H9 (cell line): ENCODE data around the gene SPIB. TPM values are rescaled to one million over a fixed set of nuclear protein-coding genes. Genes with fewer than 3 reads are reported as not detected.

Source experiments
- DNase-seq: peaks from one replicate; pipeline ENCODE4 v3.0.0-alpha.2; 2017
- H2AFZ ChIP-seq: one replicate; pipeline ENCODE4 v1.6.1; 2013; ENCODE audit warnings: mild to moderate bottlenecking, low read length, control low read depth, moderate library complexity
- H2AK5ac ChIP-seq: 2 replicates; pipeline ENCODE4 v1.6.1; 2013; ENCODE audit warnings: low read length, control low read depth, mixed read lengths; ENCODE audit not compliant: insufficient read length
- H2BK120ac ChIP-seq: one replicate; pipeline ENCODE4 v1.6.1; 2013; ENCODE audit warnings: low read depth, mild to moderate bottlenecking, low read length, control low read depth, inconsistent platforms; ENCODE audit not compliant: poor library complexity, severe bottlenecking
- H2BK12ac ChIP-seq: 2 replicates; pipeline ENCODE4 v1.6.1; 2013; ENCODE audit warnings: low read length, control low read depth, mixed read lengths, low read depth; ENCODE audit not compliant: insufficient read length
- H2BK15ac ChIP-seq: 2 replicates; pipeline ENCODE4 v1.6.1; 2013; ENCODE audit warnings: low read depth, low read length, control low read depth
- H2BK20ac ChIP-seq: one replicate; pipeline ENCODE4 v1.6.1; 2013; ENCODE audit warnings: low read depth, mild to moderate bottlenecking, low read length, control low read depth, inconsistent platforms; ENCODE audit not compliant: poor library complexity, severe bottlenecking
- H2BK5ac ChIP-seq: 2 replicates; pipeline ENCODE4 v1.6.1; 2013; ENCODE audit warnings: low read length, control low read depth, mixed read lengths; ENCODE audit not compliant: insufficient read length
- H3K14ac ChIP-seq: 2 replicates; pipeline ENCODE4 v1.6.1; 2013; ENCODE audit warnings: low read length, control low read depth; ENCODE audit not compliant: insufficient read depth
- H3K18ac ChIP-seq: 2 replicates; pipeline ENCODE4 v1.6.1; 2013; ENCODE audit warnings: low read depth, mild to moderate bottlenecking, mixed read lengths, low read length, control low read depth; ENCODE audit not compliant: insufficient read length
- H3K23ac ChIP-seq: 2 replicates; pipeline ENCODE4 v1.6.1; 2013; ENCODE audit warnings: low read length, control low read depth, mixed read lengths, low read depth; ENCODE audit not compliant: insufficient read length
- H3K23me2 ChIP-seq: 2 replicates; pipeline ENCODE4 v1.6.1; 2013; ENCODE audit warnings: low read depth, mild to moderate bottlenecking, mixed read lengths, low read length, control low read depth; ENCODE audit not compliant: insufficient read length, poor library complexity, severe bottlenecking
- H3K27ac ChIP-seq: 2 replicates; pipeline ENCODE4 v1.5.1; 2013; ENCODE audit warnings: low read length, control low read depth, mixed read lengths, low read depth; ENCODE audit not compliant: insufficient read length
- H3K27me3 ChIP-seq: 2 replicates; pipeline ENCODE4 v1.6.1; 2013; ENCODE audit warnings: low read length, control low read depth, inconsistent platforms; ENCODE audit not compliant: insufficient read depth
- H3K4ac ChIP-seq: 2 replicates; pipeline ENCODE4 v1.6.1; 2013; ENCODE audit warnings: low read depth, mild to moderate bottlenecking, control low read depth, inconsistent platforms, low read length, moderate library complexity
- H3K4me1 ChIP-seq: 2 replicates; pipeline ENCODE4 v1.6.1; 2013; ENCODE audit warnings: low read length, control low read depth, inconsistent platforms; ENCODE audit not compliant: insufficient read depth
- H3K4me2 ChIP-seq: 2 replicates; pipeline ENCODE4 v1.6.1; 2013; ENCODE audit warnings: low read length, control low read depth, mixed read lengths; ENCODE audit not compliant: insufficient read length, insufficient read depth
- H3K56ac ChIP-seq: 2 replicates; pipeline ENCODE4 v1.6.1; 2013; ENCODE audit warnings: low read depth, mild to moderate bottlenecking, mixed read lengths, low read length, control low read depth; ENCODE audit not compliant: insufficient read length
- H3K79me1 ChIP-seq: 2 replicates; pipeline ENCODE4 v1.6.1; 2013; ENCODE audit warnings: low read depth, mild to moderate bottlenecking, moderate library complexity, low read length, control low read depth, inconsistent platforms; ENCODE audit not compliant: insufficient read depth, poor library complexity, severe bottlenecking
- H3K79me2 ChIP-seq: 2 replicates; pipeline ENCODE4 v1.6.1; 2013; ENCODE audit warnings: low read length, control low read depth, inconsistent platforms; ENCODE audit not compliant: insufficient read depth
- H3K9ac ChIP-seq: 2 replicates; pipeline ENCODE4 v1.6.1; 2013; ENCODE audit warnings: low read length, control low read depth, mixed read lengths; ENCODE audit not compliant: insufficient read length; ENCODE audit errors: extremely low read depth
- H3K9me3 ChIP-seq: one replicate; pipeline ENCODE4 v1.6.1; 2013; ENCODE audit warnings: low read depth, low read length, inconsistent platforms; ENCODE audit not compliant: control insufficient read depth
- H3T11ph ChIP-seq: one replicate; pipeline ENCODE4 v1.6.1; 2013; ENCODE audit warnings: mild to moderate bottlenecking, low read length, control low read depth, inconsistent platforms
- H4K20me1 ChIP-seq: one replicate; pipeline ENCODE4 v1.6.1; 2013; ENCODE audit not compliant: control insufficient read depth, insufficient read length, insufficient read depth
- H4K5ac ChIP-seq: 2 replicates; pipeline ENCODE4 v1.6.1; 2013; ENCODE audit warnings: low read depth, mild to moderate bottlenecking, mixed read lengths, low read length, control low read depth; ENCODE audit not compliant: insufficient read length
- H4K8ac ChIP-seq: replicated peaks from 2 replicates; pipeline ENCODE4 v1.6.1; 2013; ENCODE audit warnings: low read length, control low read depth, mixed read lengths, low read depth; ENCODE audit not compliant: insufficient read length
- H4K91ac ChIP-seq: 2 replicates; pipeline ENCODE4 v1.6.1; 2013; ENCODE audit warnings: low read depth, mild to moderate bottlenecking, moderate library complexity, mixed read lengths, low read length, control low read depth; ENCODE audit not compliant: insufficient read length
- H3K27ac Mint-ChIP-seq, 3 experiments: 2 replicates in 2 of 3; 3 replicates in 1 of 3; pipeline ENCODE4 v1.8.0; 2020 to 2021; ENCODE audit warnings: mixed read lengths in 3 of 3, mild to moderate bottlenecking in 1 of 3, moderate library complexity in 1 of 3
- H3K27me3 Mint-ChIP-seq: 2 replicates; pipeline ENCODE4 v1.8.0; 2021; ENCODE audit warnings: low read depth, mild to moderate bottlenecking, moderate library complexity, mixed read lengths
- H3K36me3 Mint-ChIP-seq, 3 experiments: 2 replicates in 2 of 3; 3 replicates in 1 of 3; pipeline ENCODE4 v1.8.0; 2020 to 2021; ENCODE audit warnings: low read depth in 3 of 3, mixed read lengths in 3 of 3; ENCODE audit not compliant: insufficient read depth in 1 of 3
- H3K4me1 Mint-ChIP-seq, 2 experiments: 2 replicates each; pipeline ENCODE4 v1.8.0; 2020; ENCODE audit warnings: mixed read lengths in 2 of 2
- H3K4me3 Mint-ChIP-seq, 2 experiments: 2 replicates in 1 of 2; 3 replicates in 1 of 2; pipeline ENCODE4 v1.8.0; 2020 to 2021; ENCODE audit warnings: mild to moderate bottlenecking in 2 of 2, mixed read lengths in 2 of 2, moderate library complexity in 1 of 2
- H3K9me3 Mint-ChIP-seq, 2 experiments: 2 replicates in 1 of 2; 3 replicates in 1 of 2; pipeline ENCODE4 v1.8.0; 2020; ENCODE audit warnings: mild to moderate bottlenecking in 2 of 2, mixed read lengths in 2 of 2, moderate library complexity in 1 of 2
- WGBS: extraction: QIAGEN DNeasy Blood & Tissue Kit; methylation state at CpG from one replicate; pipeline ENCODE4 v1.1.7; 2013; ENCODE audit warnings: missing lambda C conversion rate, low lambda C conversion rate, mixed read lengths; ENCODE audit not compliant: insufficient read length; ENCODE audit errors: extremely low coverage; 5-methylcytosine and 5-hydroxymethylcytosine counted together
- total RNA-seq: library from RNA; stranded (reverse); gene quantifications from 2 replicates; pipeline ENCODE4 v1.2.1, GENCODE V29; 2021
- TF ChIP-seq, protein P1 (sequence below): fragments of 200-600 bp; sonication (generic); conservative IDR thresholded peaks from 3 replicates; pipeline ENCODE4 v1.8.0; 2021; ENCODE audit warnings: antibody characterized with exemption, mild to moderate bottlenecking

SPIB gene
- total RNA-seq, 1 experiment from 2014 or later, result 33.3 TPM

DNA sequence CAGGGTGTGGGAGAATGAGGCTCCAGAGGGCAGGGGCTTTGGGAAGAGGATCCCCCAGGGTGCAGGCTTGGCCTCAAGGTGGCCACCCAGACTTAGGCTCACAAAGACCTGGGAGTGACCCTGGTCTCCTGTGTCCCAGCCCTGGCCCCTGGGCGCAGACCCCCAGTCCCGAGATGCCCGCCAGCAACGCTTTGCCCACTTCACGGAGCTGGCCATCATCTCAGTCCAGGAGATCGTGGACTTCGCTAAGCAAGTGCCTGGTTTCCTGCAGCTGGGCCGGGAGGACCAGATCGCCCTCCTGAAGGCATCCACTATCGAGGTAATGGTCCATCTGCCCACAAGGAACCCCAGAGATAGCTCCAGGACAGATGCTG is 39.9 kb upstream of the SPIB start:
- Histone ChIP-seq H4K8ac (no peak overlapping the region), H3K9me3 (no peaks in the 10 kb centered on the region), H3K79me1 (no peaks in the 10 kb centered on the region), H4K20me1 (no peaks in the 10 kb centered on the region), H4K5ac (no peak overlapping the region), H3K9ac (no peak overlapping the region), H3K23ac (no peak overlapping the region), H2BK15ac (no peak overlapping the region), H2BK120ac (no peak overlapping the region), H3K4ac (no peak overlapping the region), H3T11ph (no peak overlapping the region), H3K27me3 (no peaks in the 10 kb centered on the region), H2AK5ac (no peak overlapping the region), H3K27ac (no peak overlapping the region), H3K79me2 (no peaks in the 10 kb centered on the region), H3K4me1 (no peaks in the 10 kb centered on the region), H3K56ac (no peak overlapping the region), H2BK5ac (no peak overlapping the region), H3K23me2 (peaks cover 5% of the 10 kb centered on the region), H4K91ac (no peak overlapping the region), H3K18ac (no peak overlapping the region), H3K4me2 (no peak overlapping the region), H2BK20ac (no peak overlapping the region), H2BK12ac (no peak overlapping the region), H3K14ac (no peak overlapping the region), H2AFZ (no peak overlapping the region)
- DNase-seq, result no peak
- Mint-ChIP-seq H3K27ac (no peak overlapping the region), H3K27me3 (0 out of 2 replicates have a peak, but pooled peaks cover 3% of the 10 kb centered on the region), H3K4me3 (no peak overlapping the region), H3K4me1 (peaks cover 8 to 17% of the 10 kb centered on the region in 2 experiments), H3K36me3 (peaks cover 26 to 45% (median 45%) of the 10 kb centered on the region in 3 experiments; a peak in 6 of 7 replicates), H3K9me3 (peaks cover 0 to 4% of the 10 kb centered on the region in 2 experiments; a peak in 2 of 5 replicates)
- no CpG with 5 or more reads among the region's 10 CpGs for WGBS
- TF ChIP-seq, protein P1, sequence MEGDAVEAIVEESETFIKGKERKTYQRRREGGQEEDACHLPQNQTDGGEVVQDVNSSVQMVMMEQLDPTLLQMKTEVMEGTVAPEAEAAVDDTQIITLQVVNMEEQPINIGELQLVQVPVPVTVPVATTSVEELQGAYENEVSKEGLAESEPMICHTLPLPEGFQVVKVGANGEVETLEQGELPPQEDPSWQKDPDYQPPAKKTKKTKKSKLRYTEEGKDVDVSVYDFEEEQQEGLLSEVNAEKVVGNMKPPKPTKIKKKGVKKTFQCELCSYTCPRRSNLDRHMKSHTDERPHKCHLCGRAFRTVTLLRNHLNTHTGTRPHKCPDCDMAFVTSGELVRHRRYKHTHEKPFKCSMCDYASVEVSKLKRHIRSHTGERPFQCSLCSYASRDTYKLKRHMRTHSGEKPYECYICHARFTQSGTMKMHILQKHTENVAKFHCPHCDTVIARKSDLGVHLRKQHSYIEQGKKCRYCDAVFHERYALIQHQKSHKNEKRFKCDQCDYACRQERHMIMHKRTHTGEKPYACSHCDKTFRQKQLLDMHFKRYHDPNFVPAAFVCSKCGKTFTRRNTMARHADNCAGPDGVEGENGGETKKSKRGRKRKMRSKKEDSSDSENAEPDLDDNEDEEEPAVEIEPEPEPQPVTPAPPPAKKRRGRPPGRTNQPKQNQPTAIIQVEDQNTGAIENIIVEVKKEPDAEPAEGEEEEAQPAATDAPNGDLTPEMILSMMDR, result no peak
